Ovary (tissue), 9 donors: ENCODE results near the gene FTCD. TPM values are rescaled to one million over a fixed set of nuclear protein-coding genes. Genes with fewer than 3 reads are reported as not detected.

Source experiments
- DNase-seq, 5 donors: peaks; one replicate each; pipeline ENCODE4 v3.0.0-alpha.2; 2019 to 2020
- H3K27ac ChIP-seq, 2 donors: fragments of 200-600 bp; one replicate each; pipeline versions ENCODE4 v1.5.1 to v1.8.0; 2019 to 2022
- H3K27me3 ChIP-seq: fragments of 200-600 bp; one replicate; pipeline ENCODE4 v1.8.0; 2022
- H3K36me3 ChIP-seq: fragments of 200-600 bp; sonication (generic); one replicate; pipeline ENCODE4 v1.5.1; 2019
- H3K4me1 ChIP-seq: one replicate; pipeline ENCODE4 v1.8.1; 2013; ENCODE audit warnings: mild to moderate bottlenecking, moderate library complexity; ENCODE audit not compliant: insufficient read depth
- H3K4me3 ChIP-seq: fragments of 200-600 bp; sonication (generic); one replicate; pipeline ENCODE4 v1.5.1; 2017
- H3K9me3 ChIP-seq, 2 donors: fragments of 200-600 bp in 1 of 2; sonication (generic) in 1 of 2; one replicate each; pipeline versions ENCODE4 v1.5.1 to v1.8.1; 2013 to 2019; ENCODE audit warnings: mild to moderate bottlenecking in 1 of 2, moderate library complexity in 1 of 2
- EP300 ChIP-seq: sonication (generic); formaldehyde crosslinking; IDR thresholded peaks from one replicate; pipeline ENCODE4 v1.6.1; 2017; ENCODE audit warnings: antibody characterized with exemption
- POLR2A ChIP-seq: fragments of 450-650 bp; IDR thresholded peaks from one replicate; pipeline ENCODE4 v1.6.1; 2017; ENCODE audit warnings: antibody characterized with exemption, mild to moderate bottlenecking, moderate library complexity
- WGBS, 3 donors: extraction: QIAGEN DNeasy Blood & Tissue Kit in 1 of 3; methylation state at CpG; one replicate each; pipeline versions ENCODE4 v1.1.5 to v1.1.7; 2013 to 2017; 5-methylcytosine and 5-hydroxymethylcytosine counted together
- intact Hi-C, 4 donors: fragments of 100-400 bp; cut with DNase I; formaldehyde crosslinking; loops; one replicate each; pipeline versions ENCODE4 v1.11.0 to v1.15.1; 2022 to 2023
- polyA plus RNA-seq, 2 donors: library from polyadenylated mRNA; stranded (reverse); fragments of 200-250 nt in 1 of 2; fragments of 350-450 nt in 1 of 2; fragmentation: Illumina TruSeq in 1 of 2; extraction: RNeasy Lipid Tissue Mini Kit (QIAGEN cat#74804) in 1 of 2; gene quantifications; one replicate each; pipeline ENCODE4 v1.2.3, GENCODE V29; 2013 to 2014
- total RNA-seq, 7 donors: library from RNA; depleted of rRNA in 2 of 7; stranded (reverse); fragments of >200 nt in 2 of 7; fragmentation: NEBNext Ultra II Directional in 3 of 7; extraction: Animal tissue kit (Norgen Biotek cat#: 25700) in 3 of 7; gene quantifications; one replicate each; pipeline versions ENCODE4 v1.1.0 to v1.2.4, GENCODE V29; 2016 to 2023
- TF ChIP-seq, protein P1 (sequence below), 3 donors: fragments of 450-650 bp in 2 of 3; fragments of 200-600 bp in 1 of 3; IDR thresholded peaks; one replicate each; pipeline versions ENCODE4 v1.5.1 to v1.8.0; 2016 to 2022; ENCODE audit warnings: antibody characterized with exemption in 3 of 3, mild to moderate bottlenecking in 1 of 3
- donor health status: DM: no; HTN: no; CAD: no; lungs with moderate emphysema.
- donor health status: DM: no; HTN: no; CAD: no.
- donor health status: Bipolar disorder and iron deficiency.
- donor health status: DM: yes; HTN: yes; CAD: no.
- donor health status: DM: no; HTN: no; CAD: no.
- donor health status: DM: yes; HTN: yes; CAD: no.

Gene FTCD
- total and polyA plus RNA-seq, 9 donors: 0.83 to 7.5 (median 3.7) TPM; not detected in 1

GRCh38 chr21:46195595-46196195 lies 40.3 kb upstream of the FTCD start:
- WGBS, 3 donors: 88 to 95% (median 91%) methylated on average over 20 of the region's 20 CpGs
- Histone ChIP-seq H3K9me3 (no peaks in the 10 kb centered on the region), H3K4me1 (no peaks in the 10 kb centered on the region), H3K36me3 (no peaks in the 10 kb centered on the region), H3K27me3 (no peaks in the 10 kb centered on the region), H3K4me3 (no peak overlapping the region), H3K27ac (no peak overlapping the region)
- DNase-seq: peak in 4 of 5 donors; percentile 6 to 21 (median 10)
- intact Hi-C loops: no loop called here
- TF ChIP-seq, protein P1, sequence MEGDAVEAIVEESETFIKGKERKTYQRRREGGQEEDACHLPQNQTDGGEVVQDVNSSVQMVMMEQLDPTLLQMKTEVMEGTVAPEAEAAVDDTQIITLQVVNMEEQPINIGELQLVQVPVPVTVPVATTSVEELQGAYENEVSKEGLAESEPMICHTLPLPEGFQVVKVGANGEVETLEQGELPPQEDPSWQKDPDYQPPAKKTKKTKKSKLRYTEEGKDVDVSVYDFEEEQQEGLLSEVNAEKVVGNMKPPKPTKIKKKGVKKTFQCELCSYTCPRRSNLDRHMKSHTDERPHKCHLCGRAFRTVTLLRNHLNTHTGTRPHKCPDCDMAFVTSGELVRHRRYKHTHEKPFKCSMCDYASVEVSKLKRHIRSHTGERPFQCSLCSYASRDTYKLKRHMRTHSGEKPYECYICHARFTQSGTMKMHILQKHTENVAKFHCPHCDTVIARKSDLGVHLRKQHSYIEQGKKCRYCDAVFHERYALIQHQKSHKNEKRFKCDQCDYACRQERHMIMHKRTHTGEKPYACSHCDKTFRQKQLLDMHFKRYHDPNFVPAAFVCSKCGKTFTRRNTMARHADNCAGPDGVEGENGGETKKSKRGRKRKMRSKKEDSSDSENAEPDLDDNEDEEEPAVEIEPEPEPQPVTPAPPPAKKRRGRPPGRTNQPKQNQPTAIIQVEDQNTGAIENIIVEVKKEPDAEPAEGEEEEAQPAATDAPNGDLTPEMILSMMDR (IDR thresholded peaks at IDR 0.05): no peak
- TF ChIP-seq POLR2A (no peak), EP300 (no peak)

DNA sequence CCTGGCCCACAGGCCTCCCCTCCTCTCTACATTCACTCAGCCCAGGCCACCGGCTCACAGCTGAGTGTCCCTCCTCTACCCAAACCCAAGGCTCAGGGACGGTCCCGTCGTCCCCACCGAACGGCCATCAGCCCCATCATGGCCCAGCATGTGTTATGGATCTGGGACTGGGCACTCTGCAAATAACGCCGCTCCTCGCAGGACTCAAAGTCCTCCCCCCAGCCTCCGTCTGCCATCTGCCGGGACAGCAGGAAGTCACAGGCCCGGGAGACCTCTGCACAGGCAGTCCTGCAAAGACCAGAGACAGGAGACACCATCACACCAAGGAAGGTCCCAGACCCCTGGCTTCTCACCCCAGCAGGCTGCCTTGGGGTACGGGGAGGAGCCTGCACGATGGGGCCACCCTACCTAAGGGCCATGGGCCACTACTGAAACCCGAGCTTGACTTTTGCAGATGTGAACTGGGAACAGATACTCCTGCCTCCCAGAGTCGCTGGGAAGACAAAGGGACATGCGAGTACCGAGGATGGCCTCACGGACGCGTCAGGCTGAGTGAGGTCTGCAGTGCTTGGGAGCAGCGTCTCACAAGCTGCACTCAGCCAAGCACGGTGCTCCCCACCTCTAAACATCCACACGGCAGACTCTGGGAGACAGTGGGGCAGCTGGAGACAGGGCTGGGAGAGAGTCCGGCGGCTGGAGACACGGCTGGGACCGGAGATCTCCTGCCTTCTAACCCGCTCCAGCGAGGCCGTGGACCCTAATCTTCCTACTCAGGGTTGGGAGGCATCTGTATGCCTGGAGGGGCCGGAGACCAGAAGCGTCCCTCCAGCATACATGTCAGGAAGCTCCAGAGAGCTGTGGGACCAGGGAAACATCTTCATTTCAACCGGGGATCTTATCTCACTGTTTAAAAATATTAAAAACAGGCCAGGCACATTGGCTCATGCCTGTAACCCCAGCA lies 39.3 kb upstream of the FTCD start:
- H3K27me3 ChIP-seq: no peaks in the 10 kb centered on the region
- H3K9me3 ChIP-seq: no peaks in the 10 kb centered on the region
- H3K4me3 ChIP-seq: no peak overlapping the region
- no peak overlapping the region for H3K27ac ChIP-seq
- TF ChIP-seq, protein P1 (IDR thresholded peaks at IDR 0.05): no peak
- TF ChIP-seq EP300 (no peak), POLR2A (no peak)
- DNase-seq: peak in 4 of 5 donors; percentile 12 to 30 (median 14)
- no peaks in the 10 kb centered on the region for H3K36me3 ChIP-seq
- intact Hi-C loops: no loop called here
- no peaks in the 10 kb centered on the region for H3K4me1 ChIP-seq
- 90 to 92% (median 92%) methylated on average over 34 of the region's 34 CpGs for WGBS, 3 donors

DNA sequence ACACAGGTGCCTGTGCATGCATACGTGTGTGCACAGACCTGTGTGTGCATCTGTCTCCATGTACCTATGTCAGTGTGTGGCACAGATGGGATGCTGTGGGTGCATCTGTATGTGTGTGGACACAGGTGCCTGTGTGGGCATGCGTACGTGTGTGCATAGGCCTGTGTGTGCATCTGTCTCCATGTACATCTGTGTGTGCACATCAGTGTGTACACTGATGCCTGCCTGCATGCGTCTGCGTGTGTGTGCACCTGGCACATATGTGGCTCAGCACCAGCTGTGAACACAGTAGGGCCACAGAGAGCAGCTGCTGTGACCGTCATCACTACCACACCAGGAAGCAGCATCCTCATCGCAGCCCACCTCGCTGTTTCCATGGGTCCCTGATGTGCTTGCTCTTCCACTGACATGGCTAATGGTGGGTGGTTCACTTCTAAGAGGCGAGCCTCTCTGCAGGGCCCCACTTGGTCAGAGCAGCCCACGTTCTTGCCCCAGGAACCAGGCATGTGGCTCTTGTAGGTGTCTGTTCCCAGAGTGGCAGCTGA lies 38.5 kb upstream of the FTCD start:
- Histone ChIP-seq H3K4me3 (no peak overlapping the region), H3K4me1 (no peaks in the 10 kb centered on the region), H3K27ac (no peak overlapping the region), H3K9me3 (no peaks in the 10 kb centered on the region), H3K27me3 (no peaks in the 10 kb centered on the region), H3K36me3 (no peaks in the 10 kb centered on the region)
- WGBS, 3 donors: 93 to 96% (median 93%) methylated on average over 10 of the region's 10 CpGs
- TF ChIP-seq POLR2A (no peak), EP300 (no peak)
- TF ChIP-seq, protein P1 (IDR thresholded peaks at IDR 0.05): no peak
- intact Hi-C loops: no loop called here
- DNase-seq: peak in 3 of 5 donors; percentile 9 to 24 (median 12)

DNA sequence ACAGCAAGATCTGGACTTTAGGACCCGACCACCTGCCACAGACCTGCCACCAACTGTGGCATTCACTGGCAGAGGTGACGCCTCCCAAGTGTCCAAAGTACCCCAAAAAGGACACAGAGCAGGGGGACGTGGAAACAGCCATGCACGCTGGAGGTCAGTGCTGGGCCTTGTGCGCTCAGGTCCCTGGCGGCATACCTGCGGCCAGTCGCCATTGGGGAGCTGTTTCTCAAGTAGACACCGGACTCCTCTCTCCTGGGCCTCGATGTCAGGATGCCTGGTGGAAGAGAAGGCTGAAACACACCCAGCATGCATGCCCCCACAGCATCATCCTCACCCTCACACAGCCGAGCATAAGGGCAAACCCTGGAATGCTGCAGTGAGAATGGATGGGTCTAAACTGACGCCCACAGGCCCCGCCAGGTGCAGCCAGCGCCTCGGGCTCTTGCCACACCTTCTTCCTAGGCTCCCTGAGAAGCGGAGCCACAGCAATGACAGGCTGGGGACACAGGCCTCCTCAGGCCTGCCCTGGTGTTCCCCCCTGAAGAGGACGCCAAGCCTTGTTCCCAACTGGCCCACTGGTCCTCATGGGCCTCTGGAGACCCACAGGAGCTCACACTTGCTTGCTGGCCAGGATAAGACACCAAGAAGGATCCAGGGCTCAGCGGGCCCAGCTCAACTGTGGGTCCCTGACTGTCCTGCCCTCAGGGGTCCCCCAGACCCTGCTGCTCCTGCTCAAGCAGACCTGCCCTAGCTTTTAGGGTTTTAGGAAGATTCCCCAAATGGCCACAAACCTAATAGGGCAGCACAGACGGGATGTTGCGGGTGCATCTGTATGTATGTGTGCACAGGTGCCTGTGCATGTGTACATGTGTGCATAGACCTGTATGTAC lies 36.6 kb upstream of the FTCD start:
- peak in 4 of 5 donors; percentile 12 to 31 (median 18) for DNase-seq
- H3K4me3 ChIP-seq: no peak overlapping the region
- 93 to 96% (median 95%) methylated on average over 19 to 20 of the region's 20 CpGs for WGBS, 3 donors
- TF ChIP-seq POLR2A (no peak), EP300 (no peak)
- TF ChIP-seq, protein P1 (IDR thresholded peaks at IDR 0.05): no peak
- no peaks in the 10 kb centered on the region for H3K9me3 ChIP-seq
- no peaks in the 10 kb centered on the region for H3K36me3 ChIP-seq
- intact Hi-C loops: no loop called here
- H3K27me3 ChIP-seq: no peaks in the 10 kb centered on the region
- no peak overlapping the region for H3K27ac ChIP-seq
- H3K4me1 ChIP-seq: peaks cover 2% of the 10 kb centered on the region
